Neural cell (in vitro differentiated cells): ENCODE results near the gene NAP1L1. TPM values are rescaled to one million over a fixed set of nuclear protein-coding genes. Genes with fewer than 3 reads are reported as not detected.

Experiments
- H2AFZ ChIP-seq: fragments of 200-600, 300-800 bp; sonication (generic), shearing (Covaris generic); 2 replicates; pipeline ENCODE4 v1.6.0; 2014; ENCODE audit warnings: low read depth, mild to moderate bottlenecking, antibody characterized with exemption, low read length, moderate library complexity
- H3F3A ChIP-seq: fragments of 200-600 bp; shearing (Covaris generic); 2 replicates; pipeline ENCODE4 v1.6.1; 2016; ENCODE audit warnings: mild to moderate bottlenecking, moderate library complexity, mixed read lengths, antibody characterized with exemption, low read length; ENCODE audit not compliant: insufficient read depth, poor library complexity, severe bottlenecking
- H3K27ac ChIP-seq: fragments of 200-600, 300-800 bp; sonication (generic), shearing (Covaris generic); 2 replicates; pipeline ENCODE4 v1.5.1; 2014; ENCODE audit warnings: mild to moderate bottlenecking, low read length, moderate library complexity
- H3K27me3 ChIP-seq: fragments of 300-800, 200-600 bp; sonication (generic), shearing (Covaris generic); 2 replicates; pipeline ENCODE4 v1.6.0; 2014; ENCODE audit warnings: mild to moderate bottlenecking, low read depth, low read length, moderate library complexity; ENCODE audit not compliant: insufficient read depth
- H3K36me3 ChIP-seq: fragments of 300-800, 200-600 bp; sonication (generic), shearing (Covaris generic); 2 replicates; pipeline ENCODE4 v1.5.1; 2014; ENCODE audit warnings: mild to moderate bottlenecking, antibody characterized with exemption, low read length, moderate library complexity; ENCODE audit not compliant: insufficient read depth
- H3K4me2 ChIP-seq: fragments of 300-800, 200-600 bp; sonication (generic), shearing (Covaris generic); 2 replicates; pipeline ENCODE4 v1.6.0; 2014; ENCODE audit warnings: mild to moderate bottlenecking, low read length
- H3K4me3 ChIP-seq: fragments of 300-800, 200-600 bp; sonication (generic), shearing (Covaris generic); 2 replicates; pipeline ENCODE4 v1.5.1; 2014; ENCODE audit warnings: mild to moderate bottlenecking, low read length, moderate library complexity
- H3K79me2 ChIP-seq: fragments of 200-600 bp; shearing (Covaris generic); replicated peaks from 2 replicates; pipeline ENCODE4 v1.6.0; 2014; ENCODE audit warnings: mild to moderate bottlenecking, low read length, moderate library complexity; ENCODE audit not compliant: insufficient read depth
- H3K9ac ChIP-seq: fragments of 300-800, 200-600 bp; sonication (generic), shearing (Covaris generic); 2 replicates; pipeline ENCODE4 v1.6.1; 2016; ENCODE audit warnings: mild to moderate bottlenecking, low read length, mixed read lengths
- H3K9me2 ChIP-seq: fragments of 200-600 bp; shearing (Covaris generic); 2 replicates; pipeline ENCODE4 v1.6.1; 2016; ENCODE audit warnings: mild to moderate bottlenecking, low read length, mixed read lengths; ENCODE audit not compliant: insufficient read depth
- H3K9me3 ChIP-seq: fragments of 200-600, 300-800 bp; sonication (generic), shearing (Covaris generic); 2 replicates; pipeline ENCODE4 v1.6.1; 2016; ENCODE audit warnings: mild to moderate bottlenecking, mixed run types, low read length, moderate library complexity, mixed read lengths
- H4K20me1 ChIP-seq: fragments of 200-600 bp; shearing (Covaris generic); 2 replicates; pipeline ENCODE4 v1.6.1; 2016; ENCODE audit warnings: mild to moderate bottlenecking, mixed run types; ENCODE audit not compliant: insufficient read depth
- CTCF ChIP-seq: fragments of 450-650 bp; IDR thresholded peaks from 2 replicates; pipeline ENCODE4 v1.5.1; 2014; ENCODE audit warnings: antibody characterized with exemption, mild to moderate bottlenecking, moderate library complexity; ENCODE audit not compliant: poor library complexity, severe bottlenecking
- EP300 ChIP-seq: fragments of 450-650 bp; conservative IDR thresholded peaks from 2 replicates; pipeline ENCODE4 v1.6.1; 2014; ENCODE audit warnings: antibody characterized with exemption, mild to moderate bottlenecking, moderate library complexity; ENCODE audit not compliant: poor library complexity, severe bottlenecking
- EZH2 ChIP-seq: fragments of 200-600, 300-800 bp; shearing (Covaris generic), sonication (generic); IDR thresholded peaks from 2 replicates; pipeline ENCODE4 v1.6.1; 2014; ENCODE audit warnings: antibody characterized with exemption, low read length, borderline replicate concordance, mild to moderate bottlenecking; ENCODE audit not compliant: insufficient read depth, poor library complexity, severe bottlenecking
- MXI1 ChIP-seq: fragments of 450-650 bp; conservative IDR thresholded peaks from 2 replicates; pipeline ENCODE4 v1.6.1; 2014; ENCODE audit warnings: antibody characterized with exemption, mild to moderate bottlenecking; ENCODE audit not compliant: poor library complexity, severe bottlenecking
- POLR2AphosphoS5 ChIP-seq: IDR thresholded peaks from 2 replicates; pipeline ENCODE4 v1.6.1; 2012
- RAD21 ChIP-seq: fragments of 450-650 bp; conservative IDR thresholded peaks from 2 replicates; pipeline ENCODE4 v1.6.1; 2014; ENCODE audit warnings: antibody characterized with exemption, mild to moderate bottlenecking, moderate library complexity
- REST ChIP-seq: IDR thresholded peaks from 2 replicates; pipeline ENCODE4 v1.6.1; 2012; ENCODE audit warnings: borderline replicate concordance
- SMC3 ChIP-seq: fragments of 450-650 bp; conservative IDR thresholded peaks from 2 replicates; pipeline ENCODE4 v1.6.1; 2014; ENCODE audit warnings: antibody characterized with exemption, mild to moderate bottlenecking, moderate library complexity; ENCODE audit not compliant: poor library complexity
- TAF1 ChIP-seq: IDR thresholded peaks from 2 replicates; pipeline ENCODE4 v1.6.1; 2012; ENCODE audit warnings: low read depth
- polyA plus RNA-seq: library from polyadenylated mRNA; depleted of rRNA; stranded (reverse); fragments of >200 nt; gene quantifications from 2 replicates; pipeline ENCODE4 v1.2.3, GENCODE V29; 2014

Gene NAP1L1
- polyA plus RNA-seq, 1 donor from 2014 or later, result 359 TPM

GRCh38 chr12:76031414-76032042 lies 53.0 kb downstream of the NAP1L1 start, which contains the start of gene PHLDA1:
Gene PHLDA1, minus strand, starts transcription at chr12:76031776.
- TF ChIP-seq SMC3 (peak; percentile 76), EP300 (peak; percentile 18), CTCF (peak; percentile 73), TAF1 (peak; percentile 56), EZH2 (no peak), REST (no peak), MXI1 (no peak), POLR2AphosphoS5 (no peak), RAD21 (peak; percentile 68)
- Histone ChIP-seq H3K27me3 (peaks cover 22% of the 10 kb centered on the region), H3K4me2 (peak within 1 kb of the TSS; percentile 54), H3K9ac (peak within 1 kb of the TSS; percentile 79), H3K4me3 (peak within 1 kb of the TSS; percentile 83), H3K9me3 (no peaks in the 10 kb centered on the region), H3F3A (no peaks in the 10 kb centered on the region), H3K79me2 (peaks cover 15% of the 10 kb centered on the region), H2AFZ (peak within 1 kb of the TSS; percentile 34), H3K36me3 (no peaks in the 10 kb centered on the region), H3K9me2 (no peaks in the 10 kb centered on the region), H3K27ac (peak within 1 kb of the TSS; percentile 46), H4K20me1 (no peaks in the 10 kb centered on the region)

GRCh38 chr12:76031081-76031413 lies 53.4 kb downstream of the NAP1L1 start:
- H3K9me3 ChIP-seq, result no peaks in the 10 kb centered on the region
- peak overlapping the region; percentile 79 for H3K9ac ChIP-seq
- peak overlapping the region; percentile 46 for H3K27ac ChIP-seq
- H3F3A ChIP-seq, result no peaks in the 10 kb centered on the region
- no peaks in the 10 kb centered on the region for H3K9me2 ChIP-seq
- H3K27me3 ChIP-seq, result peaks cover 22% of the 10 kb centered on the region
- H3K79me2 ChIP-seq, result peaks cover 15% of the 10 kb centered on the region
- H4K20me1 ChIP-seq, result no peaks in the 10 kb centered on the region
- no peaks in the 10 kb centered on the region for H3K36me3 ChIP-seq
- H2AFZ ChIP-seq, result no peak overlapping the region
- TF ChIP-seq MXI1, result peak; percentile 27
- TF ChIP-seq RAD21, result no peak
- peak overlapping the region; percentile 54 for H3K4me2 ChIP-seq
- peak overlapping the region; percentile 83 for H3K4me3 ChIP-seq
